K562 (cell line): ENCODE measurements around the gene MPPED1. TPM values are rescaled to one million over a fixed set of nuclear protein-coding genes. Genes with fewer than 3 reads are reported as not detected.

ENCODE experiments used
- ATAC-seq: fragments of 200-7000 bp; cut with Tn5 transposase; 3 replicates; pipeline ENCODE4 v1.9.1; 2020; ENCODE audit warnings: moderate library complexity
- BruUV-seq: library from RNA; stranded (reverse); fragments of 400-500 nt; replicated peaks from 2 replicates; lab custom pipeline; 2021; lab: Mats Ljungman, UMichigan
- CTCF ChIA-PET: fragments of 300-600 bp; formaldehyde crosslinking; extraction: SDS; loops from one replicate; lab custom pipeline; 2021; ENCODE audit warnings: low intra/inter-chr PET ratio; lab: Yijun Ruan, JAX
- POLR2A ChIA-PET: fragments of 300-600, 350-650 bp; sonication (Branson Sonifier 250); formaldehyde crosslinking; extraction: SDS; loops from one replicate; lab custom pipeline; 2021; ENCODE audit warnings: antibody characterized with exemption, inconsistent platforms; lab: Yijun Ruan, JAX
- DNase-seq, 4 experiments: peaks; one replicate each; pipeline versions ENCODE4 v3.0.0 to v3.0.0-alpha.2; 2011 to 2018; ENCODE audit warnings: low spot score in 3 of 4, mixed read lengths in 3 of 4; ENCODE audit errors: extremely low read depth in 1 of 4
- FAIRE-seq: peaks from 2 replicates; lab custom pipeline; 2011; peaks lifted over from hg19 to GRCh38; lab: Jason Lieb, UNC
- H2AFZ ChIP-seq: 2 replicates; pipeline ENCODE4 v1.6.0; 2011; ENCODE audit warnings: low read depth, low read length, control low read depth, inconsistent platforms
- H3K27ac ChIP-seq: fragments of 200-600 bp; 3 replicates; pipeline ENCODE4 v1.8.0; 2011; ENCODE audit warnings: low read depth, mild to moderate bottlenecking, control low read depth, inconsistent platforms, low read length, moderate library complexity, mixed read lengths; ENCODE audit errors: extremely low read depth
- H3K27me3 ChIP-seq, 2 experiments: fragments of 300-600 bp in 1 of 2; 2 replicates in 1 of 2; 3 replicates in 1 of 2; pipeline versions ENCODE4 v1.6.0 to v1.8.0; 2011; ENCODE audit warnings: inconsistent platforms in 2 of 2, low read length in 2 of 2, mild to moderate bottlenecking in 1 of 2, mixed read lengths in 1 of 2, moderate library complexity in 1 of 2; ENCODE audit not compliant: control insufficient read depth in 2 of 2, insufficient read depth in 2 of 2
- H3K36me3 ChIP-seq: fragments of 300-600 bp; 3 replicates; pipeline ENCODE4 v1.8.0; 2011; ENCODE audit warnings: mild to moderate bottlenecking, low read length, inconsistent platforms; ENCODE audit not compliant: control insufficient read depth, insufficient read depth
- H3K4me1 ChIP-seq, 2 experiments: fragments of 200-600 bp in 1 of 2; replicated peaks in 1 of 2; 2 replicates in 1 of 2; 3 replicates in 1 of 2; pipeline versions ENCODE4 v1.5.1 to v1.8.0; 2011; ENCODE audit warnings: inconsistent platforms in 2 of 2, low read length in 2 of 2, mild to moderate bottlenecking in 1 of 2, mixed read lengths in 1 of 2, moderate library complexity in 1 of 2; ENCODE audit not compliant: control insufficient read depth in 2 of 2, insufficient read depth in 2 of 2
- H3K4me2 ChIP-seq: 2 replicates; pipeline ENCODE4 v1.6.1; 2011; ENCODE audit warnings: low read length, control low read depth, inconsistent platforms, mixed read lengths; ENCODE audit not compliant: insufficient read depth
- H3K4me3 ChIP-seq: fragments of 200-600 bp; sonication (generic), shearing (Covaris generic); 2 replicates; pipeline ENCODE4 v1.5.1; 2016; ENCODE audit warnings: control low read depth, inconsistent platforms
- H3K79me2 ChIP-seq: fragments of 200-600 bp; 3 replicates; pipeline ENCODE4 v1.8.0; 2011; ENCODE audit warnings: low read length, inconsistent platforms; ENCODE audit not compliant: control insufficient read depth, insufficient read depth
- H3K9ac ChIP-seq, 2 experiments: 2 replicates each; pipeline versions ENCODE4 v1.6.0 to v1.6.1; 2011; ENCODE audit warnings: low read depth in 2 of 2, low read length in 2 of 2, control low read depth in 1 of 2, inconsistent platforms in 1 of 2, mild to moderate bottlenecking in 1 of 2, mixed read lengths in 1 of 2; ENCODE audit not compliant: insufficient read depth in 1 of 2
- H3K9me1 ChIP-seq: one replicate; pipeline ENCODE4 v1.6.0; 2011; ENCODE audit warnings: inconsistent platforms, mild to moderate bottlenecking, low read length, moderate library complexity; ENCODE audit not compliant: control insufficient read depth, insufficient read depth
- H3K9me3 ChIP-seq: replicated peaks from 2 replicates; pipeline ENCODE4 v1.5.1; 2011; ENCODE audit warnings: low read depth, low read length, inconsistent platforms; ENCODE audit not compliant: control insufficient read depth, insufficient read depth
- H4K20me1 ChIP-seq: replicated peaks from 2 replicates; pipeline ENCODE4 v1.6.1; 2011; ENCODE audit warnings: low read length, inconsistent platforms, mixed read lengths; ENCODE audit not compliant: control insufficient read depth, insufficient read depth
- FOXJ2 ChIP-seq: fragments of 200-800 bp; sonication (Bioruptor generic); IDR thresholded peaks from 2 replicates; pipeline ENCODE4 v1.6.1; 2016; ENCODE audit warnings: missing genetic modification characterization, missing compliant biosample characterization
- NCOR1 ChIP-seq: fragments of 450-650 bp; IDR thresholded peaks from 2 replicates; pipeline ENCODE4 v1.6.1; 2016; ENCODE audit warnings: mild to moderate bottlenecking, moderate library complexity
- U2AF2 ChIP-seq: fragments of 200-400 bp; formaldehyde crosslinking; optimal IDR thresholded peaks from 2 replicates; pipeline ENCODE3; 2017; ENCODE audit warnings: low read depth, mild to moderate bottlenecking, low read length
- ZNF384 ChIP-seq: IDR thresholded peaks from 2 replicates; pipeline ENCODE4 v1.6.1; 2012; ENCODE audit warnings: low read depth, low read length, improper control_type of control experiment
- WGBS: fragments of 100-300 bp; shearing (Covaris generic); methylation state at CpG from one replicate; pipeline ENCODE4 v1.1.6; 2016; ENCODE audit warnings: low coverage, mixed read lengths; ENCODE audit not compliant: insufficient coverage; ENCODE audit errors: missing lambda C conversion rate; 5-methylcytosine and 5-hydroxymethylcytosine counted together
- in situ Hi-C: fragments of 300-500 bp; cut with MboI; formaldehyde crosslinking; loops from 4 replicates; pipeline ENCODE4 v1.15.0; 2018; ENCODE audit warnings: inconsistent platforms, mixed read lengths
- intact Hi-C: fragments of 100-400 bp; cut with micrococcal nuclease; formaldehyde crosslinking; loops from 2 replicates; pipeline ENCODE4 v1.14.2; 2022
- polyA plus RNA-seq, 8 experiments: library from polyadenylated mRNA; depleted of rRNA in 4 of 8; stranded (reverse) in 5 of 8; unstranded in 3 of 8; fragments of >200 nt; fragmentation: Nextera tagmentation in 2 of 8; fragmentation: Illumina TruSeq in 1 of 8; extraction: Ambion mirVana in 2 of 8; extraction: Trizol in 1 of 8; gene quantifications; 2 replicates each; pipeline versions ENCODE4 v1.2.1 to v1.2.3, GENCODE V29; 2011 to 2014; ENCODE audit warnings: inconsistent platforms in 1 of 8, missing spikeins in 1 of 8
- total RNA-seq, 7 experiments: library from RNA; depleted of rRNA in 6 of 7; stranded (reverse); fragments of >200 nt in 6 of 7; fragmentation: Illumina TruSeq in 2 of 7; extraction: Trizol in 2 of 7; gene quantifications; 2 replicates each; pipeline versions ENCODE4 v1.2.1 to v1.2.3, GENCODE V29; 2011 to 2021; ENCODE audit warnings: low replicate concordance in 1 of 7
- TF ChIP-seq, protein P1 (sequence below), 2 experiments: fragments of 450-650 bp; formaldehyde crosslinking in 1 of 2; IDR thresholded peaks; 2 replicates each; pipeline versions ENCODE4 v1.4.0 to v1.6.1; 2014 to 2020; ENCODE audit warnings: mild to moderate bottlenecking in 2 of 2, borderline replicate concordance in 1 of 2, low read depth in 1 of 2
- TF ChIP-seq, protein P2 (sequence below): sonication (generic); formaldehyde crosslinking; IDR thresholded peaks from 2 replicates; pipeline ENCODE4 v1.8.0; 2023; ENCODE audit warnings: mild to moderate bottlenecking, missing genetic modification reagents

Gene MPPED1
- total and polyA plus RNA-seq, 9 of the 15 experiments (the other 6 are each of a cell fraction or from before 2014, with no cell fraction given) = not detected

DNA sequence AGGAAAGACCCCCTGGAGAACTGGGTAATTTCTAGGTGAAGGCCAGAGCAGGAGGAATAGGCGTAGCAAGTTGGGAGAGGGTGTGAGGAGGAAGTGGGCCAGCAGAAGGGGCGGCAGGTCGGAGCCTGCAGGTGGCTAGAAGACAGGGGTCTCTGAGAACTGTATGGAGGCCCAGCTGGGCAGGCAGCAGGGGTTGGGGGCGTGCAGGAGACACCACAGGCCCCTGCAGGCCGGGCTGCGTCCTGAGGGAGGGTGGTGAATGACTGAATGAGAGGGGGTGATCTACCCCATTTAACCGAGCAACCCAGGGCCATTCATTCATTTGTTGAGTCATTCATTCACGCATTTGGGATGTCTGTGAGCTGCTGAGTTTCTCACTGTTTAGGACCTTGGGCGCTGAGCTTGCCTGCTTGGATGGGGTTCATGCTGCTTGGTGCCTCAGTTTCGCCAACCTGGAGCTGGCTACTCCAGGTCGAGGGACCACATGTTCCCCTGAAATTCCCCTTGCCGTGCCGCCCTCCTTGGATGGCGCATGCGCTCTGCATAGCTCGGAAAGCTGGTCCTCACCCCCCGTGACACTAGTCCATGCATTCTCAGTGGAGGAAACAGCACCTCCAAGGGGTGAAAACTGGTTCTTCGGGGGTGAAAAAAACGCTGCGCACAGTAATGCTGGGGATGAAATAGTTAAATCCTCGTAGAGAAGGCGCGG is 15.6 kb downstream of the MPPED1 start:
- no peak overlapping the region for H3K9ac ChIP-seq
- H4K20me1 ChIP-seq = no peaks in the 10 kb centered on the region; the same call in 1 of the 2 replicates
- H3K79me2 ChIP-seq = no peaks in the 10 kb centered on the region
- no peak overlapping the region for H2AFZ ChIP-seq
- no peaks in the 10 kb centered on the region for H3K9me3 ChIP-seq
- H3K4me3 ChIP-seq = no peak overlapping the region
- H3K9me1 ChIP-seq = no peaks in the 10 kb centered on the region
- intact Hi-C loops (no loop called here), in situ Hi-C loops (no loop called here)
- no peaks in the 10 kb centered on the region for H3K36me3 ChIP-seq
- no TSS peak for BruUV-seq
- FAIRE-seq (no peak), ATAC-seq (peak; percentile 59), DNase-seq (peak; percentile 12 to 70 (median 59))
- H3K4me1 ChIP-seq = no peaks in the 10 kb centered on the region
- ChIA-PET CTCF (no interaction called here), POLR2A (no interaction called here)
- H3K27ac ChIP-seq = no peak overlapping the region
- peaks cover 0 to 35% of the 10 kb centered on the region in 2 experiments; a peak in 4 of 5 replicates for H3K27me3 ChIP-seq
- WGBS = under 1% methylated on average over 23 of the region's 23 CpGs
- H3K4me2 ChIP-seq = no peak overlapping the region
- TF ChIP-seq, protein P1, sequence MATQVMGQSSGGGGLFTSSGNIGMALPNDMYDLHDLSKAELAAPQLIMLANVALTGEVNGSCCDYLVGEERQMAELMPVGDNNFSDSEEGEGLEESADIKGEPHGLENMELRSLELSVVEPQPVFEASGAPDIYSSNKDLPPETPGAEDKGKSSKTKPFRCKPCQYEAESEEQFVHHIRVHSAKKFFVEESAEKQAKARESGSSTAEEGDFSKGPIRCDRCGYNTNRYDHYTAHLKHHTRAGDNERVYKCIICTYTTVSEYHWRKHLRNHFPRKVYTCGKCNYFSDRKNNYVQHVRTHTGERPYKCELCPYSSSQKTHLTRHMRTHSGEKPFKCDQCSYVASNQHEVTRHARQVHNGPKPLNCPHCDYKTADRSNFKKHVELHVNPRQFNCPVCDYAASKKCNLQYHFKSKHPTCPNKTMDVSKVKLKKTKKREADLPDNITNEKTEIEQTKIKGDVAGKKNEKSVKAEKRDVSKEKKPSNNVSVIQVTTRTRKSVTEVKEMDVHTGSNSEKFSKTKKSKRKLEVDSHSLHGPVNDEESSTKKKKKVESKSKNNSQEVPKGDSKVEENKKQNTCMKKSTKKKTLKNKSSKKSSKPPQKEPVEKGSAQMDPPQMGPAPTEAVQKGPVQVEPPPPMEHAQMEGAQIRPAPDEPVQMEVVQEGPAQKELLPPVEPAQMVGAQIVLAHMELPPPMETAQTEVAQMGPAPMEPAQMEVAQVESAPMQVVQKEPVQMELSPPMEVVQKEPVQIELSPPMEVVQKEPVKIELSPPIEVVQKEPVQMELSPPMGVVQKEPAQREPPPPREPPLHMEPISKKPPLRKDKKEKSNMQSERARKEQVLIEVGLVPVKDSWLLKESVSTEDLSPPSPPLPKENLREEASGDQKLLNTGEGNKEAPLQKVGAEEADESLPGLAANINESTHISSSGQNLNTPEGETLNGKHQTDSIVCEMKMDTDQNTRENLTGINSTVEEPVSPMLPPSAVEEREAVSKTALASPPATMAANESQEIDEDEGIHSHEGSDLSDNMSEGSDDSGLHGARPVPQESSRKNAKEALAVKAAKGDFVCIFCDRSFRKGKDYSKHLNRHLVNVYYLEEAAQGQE (IDR thresholded peaks at IDR 0.05; ENCODE audit: borderline replicate concordance) = no peak
- TF ChIP-seq, protein P1 (CRISPR knock-in tag; IDR thresholded peaks at IDR 0.05; ENCODE audit: low read depth) = no peak
- TF ChIP-seq ZNF384 (peak; percentile 44), U2AF2 (no peak), NCOR1 (no peak), FOXJ2 (tag) (no peak)
- TF ChIP-seq, protein P2, sequence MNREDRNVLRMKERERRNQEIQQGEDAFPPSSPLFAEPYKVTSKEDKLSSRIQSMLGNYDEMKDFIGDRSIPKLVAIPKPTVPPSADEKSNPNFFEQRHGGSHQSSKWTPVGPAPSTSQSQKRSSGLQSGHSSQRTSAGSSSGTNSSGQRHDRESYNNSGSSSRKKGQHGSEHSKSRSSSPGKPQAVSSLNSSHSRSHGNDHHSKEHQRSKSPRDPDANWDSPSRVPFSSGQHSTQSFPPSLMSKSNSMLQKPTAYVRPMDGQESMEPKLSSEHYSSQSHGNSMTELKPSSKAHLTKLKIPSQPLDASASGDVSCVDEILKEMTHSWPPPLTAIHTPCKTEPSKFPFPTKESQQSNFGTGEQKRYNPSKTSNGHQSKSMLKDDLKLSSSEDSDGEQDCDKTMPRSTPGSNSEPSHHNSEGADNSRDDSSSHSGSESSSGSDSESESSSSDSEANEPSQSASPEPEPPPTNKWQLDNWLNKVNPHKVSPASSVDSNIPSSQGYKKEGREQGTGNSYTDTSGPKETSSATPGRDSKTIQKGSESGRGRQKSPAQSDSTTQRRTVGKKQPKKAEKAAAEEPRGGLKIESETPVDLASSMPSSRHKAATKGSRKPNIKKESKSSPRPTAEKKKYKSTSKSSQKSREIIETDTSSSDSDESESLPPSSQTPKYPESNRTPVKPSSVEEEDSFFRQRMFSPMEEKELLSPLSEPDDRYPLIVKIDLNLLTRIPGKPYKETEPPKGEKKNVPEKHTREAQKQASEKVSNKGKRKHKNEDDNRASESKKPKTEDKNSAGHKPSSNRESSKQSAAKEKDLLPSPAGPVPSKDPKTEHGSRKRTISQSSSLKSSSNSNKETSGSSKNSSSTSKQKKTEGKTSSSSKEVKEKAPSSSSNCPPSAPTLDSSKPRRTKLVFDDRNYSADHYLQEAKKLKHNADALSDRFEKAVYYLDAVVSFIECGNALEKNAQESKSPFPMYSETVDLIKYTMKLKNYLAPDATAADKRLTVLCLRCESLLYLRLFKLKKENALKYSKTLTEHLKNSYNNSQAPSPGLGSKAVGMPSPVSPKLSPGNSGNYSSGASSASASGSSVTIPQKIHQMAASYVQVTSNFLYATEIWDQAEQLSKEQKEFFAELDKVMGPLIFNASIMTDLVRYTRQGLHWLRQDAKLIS (CRISPR knock-in tag) = no peak
